ENCODE data around the gene CBFA2T3.
"Not testable (repeated sequence)": the region's sequence is repeated elsewhere in the genome, so short reads cannot be mapped to it uniquely, and the experiment has no call there.

CBFA2T3 gene

GRCh38 chr16:88904676-88905365, 72.2 kb downstream of the CBFA2T3 start:
- no peak for DNase-seq

DNA sequence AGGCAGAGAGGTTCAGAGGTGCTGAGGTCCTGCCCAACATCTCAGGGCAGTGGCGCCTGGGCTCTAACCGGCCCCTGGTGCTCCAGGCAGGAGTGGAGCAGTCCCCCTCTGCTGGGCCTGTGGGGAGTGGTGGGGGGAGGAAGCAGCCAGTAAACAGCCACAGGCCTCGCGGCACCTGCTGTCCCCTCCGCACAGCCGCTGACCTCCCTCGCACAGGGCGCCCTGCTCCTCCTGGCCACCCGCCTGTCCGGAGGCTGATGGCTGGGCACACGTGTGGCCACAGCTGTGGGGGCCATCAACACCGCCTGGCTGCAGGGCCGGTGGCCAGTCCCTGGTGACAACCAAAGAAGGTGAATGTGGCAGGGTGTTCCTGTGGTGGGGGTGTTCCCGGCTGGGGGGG, 73.7 kb downstream of the CBFA2T3 start:
- no peak for DNase-seq

DNA sequence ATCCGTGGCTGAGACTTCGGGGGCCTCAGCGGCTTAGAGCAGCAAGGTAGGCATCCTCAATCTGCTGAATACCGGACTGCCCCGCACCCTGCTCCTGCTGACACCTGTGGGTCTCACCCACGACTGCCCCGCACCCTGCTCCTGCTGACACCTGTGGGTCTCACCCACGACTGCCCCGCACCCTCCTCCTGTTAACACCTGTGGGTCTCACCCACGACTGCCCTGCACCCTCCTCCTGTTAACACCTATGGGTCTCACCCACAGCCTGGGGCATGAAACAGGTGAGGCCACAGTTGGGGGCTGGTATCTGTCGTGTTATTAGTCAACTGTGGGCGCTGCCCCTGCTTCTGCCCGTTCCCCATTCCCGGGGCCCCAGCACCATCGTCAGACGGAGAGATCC, 74.3 kb downstream of the CBFA2T3 start:
- no peak for DNase-seq

DNA sequence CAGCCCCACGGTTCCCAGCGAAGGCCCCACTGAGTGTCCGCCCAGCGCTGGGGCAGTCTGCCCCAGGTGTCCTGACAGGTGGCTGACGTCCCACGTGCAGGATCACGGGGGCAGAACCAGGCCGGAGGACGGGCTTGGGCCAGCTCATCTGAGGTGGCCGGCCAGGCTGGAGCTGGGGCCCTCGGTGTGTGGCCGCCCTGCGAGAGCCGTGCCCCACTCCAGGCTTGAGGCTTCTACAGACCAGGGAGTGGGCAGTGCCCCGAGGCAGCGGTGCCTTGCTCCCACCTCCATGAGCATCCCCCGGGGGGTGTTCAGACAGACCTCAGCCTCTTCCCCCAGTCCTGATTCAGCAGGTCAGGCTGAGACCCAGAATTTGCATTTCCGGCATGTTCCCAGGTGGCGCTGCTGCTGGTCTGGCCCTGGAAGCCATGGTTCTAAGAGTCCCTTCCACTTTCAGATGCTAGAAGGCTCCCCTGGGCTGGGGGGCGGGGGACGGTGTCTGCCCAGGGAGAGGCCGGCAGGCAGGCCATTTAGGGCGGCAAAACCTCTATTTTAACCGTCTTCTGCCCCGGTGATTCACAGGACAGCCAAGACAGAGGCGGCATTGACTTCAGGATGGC, 75.2 kb downstream of the CBFA2T3 start:
- DNase-seq, result no peak

GRCh38 chr16:88900662-88901052, 76.3 kb downstream of the CBFA2T3 start:
- no peak for DNase-seq

DNA sequence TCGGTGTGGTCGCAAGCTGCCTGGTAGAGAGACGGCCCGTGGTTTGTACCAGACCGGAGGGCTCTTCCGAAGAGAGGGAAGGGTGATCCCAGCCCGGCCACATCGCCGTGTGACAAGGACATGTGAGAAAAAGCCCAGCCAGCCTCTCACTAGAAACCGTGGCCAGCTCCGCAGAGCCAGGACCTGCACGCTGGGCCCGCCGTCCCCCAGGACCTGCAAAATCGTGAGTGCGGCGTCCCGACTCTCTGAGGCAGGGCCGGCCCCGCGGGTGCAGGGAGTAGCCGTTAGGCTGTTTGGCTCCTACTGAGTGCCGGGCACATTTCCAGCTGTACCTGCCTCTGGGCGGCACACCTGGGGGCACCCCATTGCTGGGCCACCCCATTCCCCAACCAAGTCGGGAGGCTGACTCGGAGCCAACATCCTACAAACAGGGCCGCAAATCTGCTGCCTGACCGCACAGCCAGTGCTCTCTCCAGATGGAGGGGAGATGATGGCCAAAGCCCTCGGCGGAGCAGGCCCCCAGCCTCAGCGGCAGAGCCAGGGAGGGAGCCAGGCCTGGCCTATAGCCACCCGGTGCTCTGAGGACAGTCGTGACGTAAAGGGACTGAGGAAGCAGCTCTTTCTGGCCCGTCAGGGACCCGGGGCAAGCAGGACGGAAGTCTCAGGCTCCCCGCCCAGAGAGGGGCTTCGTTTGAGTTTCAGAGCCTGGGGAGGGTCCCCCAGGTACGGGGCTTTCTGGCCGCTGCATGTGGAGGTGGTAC, 76.9 kb downstream of the CBFA2T3 start:
- DNase-seq, result no peak

DNA sequence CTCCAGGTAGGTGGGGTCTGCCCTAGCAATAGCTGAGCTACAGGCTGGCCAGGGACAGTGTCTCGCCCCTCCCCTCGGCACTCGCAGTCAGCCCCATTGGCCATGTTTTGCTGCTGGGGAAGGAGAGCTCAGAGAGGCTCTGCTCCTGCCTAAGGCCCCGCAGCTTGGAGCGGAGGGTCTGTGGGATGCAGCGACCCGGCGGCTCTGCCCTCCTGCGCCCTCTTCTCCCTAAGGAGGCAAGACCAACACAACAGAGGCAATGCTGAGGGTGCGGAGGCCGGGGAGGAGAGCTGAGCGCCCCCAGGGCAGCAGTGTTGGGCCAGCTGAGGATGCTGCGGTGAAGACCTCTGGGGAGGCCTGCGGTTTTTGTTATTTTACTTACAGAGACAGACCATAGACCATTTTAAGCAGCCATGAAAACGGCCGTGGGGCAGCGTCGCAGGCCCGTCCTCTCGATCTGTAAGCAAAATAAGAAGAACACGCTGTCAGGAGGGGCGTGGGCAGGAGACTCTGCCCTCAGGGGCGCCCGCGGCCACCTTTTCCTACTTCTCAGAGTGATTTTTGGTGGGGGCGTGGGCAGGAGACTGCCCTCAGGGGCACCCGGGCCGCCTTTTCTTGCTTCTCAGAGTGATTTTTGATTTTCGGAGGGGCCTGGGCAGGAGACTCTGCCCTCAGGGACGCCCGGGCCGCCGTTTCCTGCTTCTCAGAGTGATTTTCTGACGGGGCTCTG, 79.1 kb downstream of the CBFA2T3 start:
- DNase-seq, result no peak

GRCh38 chr16:88896238-88897070, 80.6 kb downstream of the CBFA2T3 start:
- no peak for DNase-seq

- no peak for DNase-seq
Measured at GRCh38 chr16:88895335-88895734, 81.7 kb downstream of the CBFA2T3 start.

DNA sequence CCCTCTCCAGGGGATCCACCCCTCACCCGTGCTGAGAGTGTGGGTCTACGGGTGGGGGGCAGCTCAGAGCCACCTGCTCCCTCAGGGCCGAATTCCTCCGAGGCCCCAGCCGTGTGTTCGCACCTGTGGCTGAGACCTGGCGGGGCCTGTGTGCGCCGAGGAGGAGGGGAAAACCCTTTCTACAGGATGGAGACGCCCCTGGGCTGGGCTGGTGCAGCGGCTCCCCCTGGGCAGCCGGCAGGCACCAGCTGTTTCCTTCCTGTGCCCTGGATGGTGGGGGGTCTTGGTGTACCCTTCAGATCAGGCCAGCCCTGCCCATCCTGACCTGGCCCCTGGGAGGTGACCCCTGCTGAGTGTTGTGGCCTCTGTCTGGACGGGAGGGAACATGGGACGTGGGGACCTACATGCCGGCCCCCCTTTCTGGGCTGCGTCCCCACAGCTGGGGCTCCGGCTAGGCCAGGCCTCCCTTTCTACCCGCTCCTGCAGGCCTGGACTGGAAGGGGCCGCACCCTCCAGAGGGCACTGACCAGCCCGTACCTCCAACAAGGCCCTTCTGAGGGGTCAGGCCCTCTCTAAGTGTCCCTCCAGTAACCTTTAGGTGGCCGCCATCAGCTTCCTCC, 82.2 kb downstream of the CBFA2T3 start:
- no peak for DNase-seq

GRCh38 chr16:88894266-88894665, 82.7 kb downstream of the CBFA2T3 start:
- DNase-seq, result not testable (repeated sequence)

GRCh38 chr16:88893127-88893968, 83.7 kb downstream of the CBFA2T3 start:
- DNase-seq, result no peak

DNA sequence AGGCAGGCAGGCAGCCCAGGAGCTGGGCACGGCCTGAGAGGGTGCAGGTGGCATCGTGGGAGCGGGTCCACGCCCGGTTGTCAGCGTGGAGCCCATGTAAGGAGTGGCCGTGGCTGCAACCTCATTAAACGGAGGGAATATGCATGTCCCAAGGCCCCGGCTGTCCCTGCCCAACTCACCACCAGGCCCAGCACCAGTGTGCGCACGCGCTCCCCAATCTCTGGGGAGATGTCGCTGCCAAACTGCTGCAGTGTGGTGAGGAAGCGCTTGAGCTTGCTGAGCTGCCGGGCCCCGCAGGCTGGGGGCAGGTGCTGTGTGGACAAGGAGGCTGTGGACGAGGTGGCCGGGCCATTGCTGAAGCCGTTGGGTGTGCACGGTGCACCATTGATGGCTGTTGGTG, 84.9 kb downstream of the CBFA2T3 start:
- DNase-seq, result no peak

- DNase-seq, result no peak
Measured at GRCh38 chr16:88891083-88891482, 85.9 kb downstream of the CBFA2T3 start.

DNA sequence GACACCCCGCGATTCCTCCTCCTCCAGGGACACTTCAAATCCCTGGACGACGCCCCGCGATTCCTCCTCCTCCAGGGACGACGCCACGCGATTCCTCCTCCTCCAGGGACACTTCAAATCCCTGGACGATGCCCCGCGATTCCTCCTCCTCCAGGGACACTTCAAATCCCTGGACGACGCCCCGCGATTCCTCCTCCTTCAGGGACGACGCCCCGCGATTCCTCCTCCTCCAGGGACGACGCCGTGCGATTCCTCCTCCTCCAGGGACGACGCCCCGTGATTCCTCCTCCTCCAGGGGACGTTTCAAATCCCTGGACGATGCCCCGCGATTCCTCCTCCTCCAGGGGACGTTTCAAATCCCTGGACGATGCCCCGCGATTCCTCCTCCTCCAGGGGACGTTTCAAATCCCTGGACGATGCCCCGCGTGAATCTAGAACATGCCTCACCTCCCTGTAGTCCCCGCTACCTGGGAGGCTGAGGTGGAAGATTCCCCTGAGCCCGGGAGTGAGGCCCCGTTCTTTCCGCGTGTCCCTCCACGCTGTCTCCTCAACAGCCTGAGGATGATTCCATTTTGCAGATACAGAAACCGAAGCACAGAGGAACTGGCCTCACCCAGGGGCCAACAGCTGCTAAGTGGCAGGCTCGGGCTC, 87.2 kb downstream of the CBFA2T3 start:
- not testable (repeated sequence) for DNase-seq

DNA sequence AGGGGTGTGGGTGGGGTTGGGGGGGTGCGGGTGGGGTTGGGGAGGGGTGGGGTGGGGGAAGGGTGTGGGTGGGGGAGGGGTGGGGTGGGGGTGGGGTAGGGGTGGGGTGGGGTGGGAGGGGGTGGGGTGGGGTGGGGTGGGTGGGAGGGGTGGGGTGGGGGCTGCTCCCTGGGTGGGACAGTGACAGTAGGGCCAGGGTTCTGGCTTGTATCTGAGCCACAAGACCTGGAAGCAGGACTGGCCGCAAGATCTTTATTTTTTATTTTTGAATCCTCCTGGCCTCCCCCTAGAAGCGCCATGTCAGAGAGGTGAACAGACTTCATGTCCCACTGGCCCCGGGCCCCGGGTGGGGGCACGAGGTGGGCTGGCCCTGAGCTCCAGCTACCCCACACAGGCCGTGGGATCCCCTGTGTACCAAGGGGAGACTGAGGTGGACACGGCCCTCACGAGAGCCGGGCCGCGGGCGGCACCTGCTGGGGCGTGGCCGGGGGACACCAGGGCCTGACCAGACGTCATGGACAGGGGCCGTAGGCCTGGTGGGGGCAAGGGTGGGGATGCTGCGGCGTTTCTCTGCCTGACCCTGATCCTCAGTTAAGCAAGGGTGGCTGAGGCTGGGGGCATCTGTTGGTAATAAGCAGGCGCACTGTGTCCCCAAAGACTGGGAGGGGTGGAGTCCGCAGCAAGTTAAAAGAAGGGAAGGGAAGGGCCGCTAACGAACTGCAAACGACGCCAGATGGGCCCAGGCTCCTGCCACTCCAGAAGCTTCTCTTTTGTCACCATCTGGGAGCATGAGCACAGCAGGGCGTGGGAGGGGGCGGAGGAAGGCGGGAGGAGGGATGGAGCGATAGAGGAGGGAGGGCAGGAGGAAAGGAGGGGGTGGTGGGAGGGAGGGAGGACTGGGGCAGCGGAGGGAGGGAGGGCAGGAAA, 88.3 kb downstream of the CBFA2T3 start:
- DNase-seq, result no peak

GRCh38 chr16:88888057-88888456, 89.0 kb downstream of the CBFA2T3 start:
- DNase-seq, result no peak

DNA sequence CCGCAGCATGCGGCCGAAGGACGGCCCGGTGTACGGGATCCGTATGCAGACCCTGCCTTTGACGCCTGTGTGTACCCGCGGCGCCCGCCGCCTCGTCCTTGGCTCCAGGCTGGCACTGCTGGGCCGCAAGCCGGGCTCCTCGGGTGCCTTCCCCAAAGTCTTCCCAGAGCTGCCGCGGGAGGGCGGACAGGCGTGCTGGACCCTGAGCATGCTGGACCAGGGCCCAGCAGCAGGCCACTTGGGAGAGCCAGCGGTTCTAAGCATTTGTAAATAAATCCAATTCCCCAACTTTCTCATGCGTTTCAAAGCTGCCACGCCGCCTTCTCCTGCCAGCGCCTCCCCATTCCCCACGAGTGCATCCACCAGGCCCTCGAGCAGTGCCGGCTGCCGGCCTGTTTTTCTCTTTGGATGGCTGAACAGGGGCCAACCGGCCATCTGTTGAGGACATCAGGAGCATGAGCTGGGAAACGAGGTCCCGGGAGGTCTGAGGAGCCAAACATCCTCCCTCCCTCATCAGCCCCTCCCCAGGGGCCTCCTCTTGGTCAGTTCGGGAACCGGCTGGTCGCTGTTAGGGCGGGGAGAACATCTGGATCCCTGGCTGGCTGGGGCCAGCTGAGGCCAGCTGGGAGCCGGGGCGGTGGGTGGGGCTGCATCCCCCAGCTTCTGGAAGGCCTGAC, 90.0 kb downstream of the CBFA2T3 start:
- DNase-seq, result no peak

- DNase-seq, result no peak
Measured at GRCh38 chr16:88886420-88886844, 90.6 kb downstream of the CBFA2T3 start.
